ENCODE measurements around the gene ONECUT3. TPM values are rescaled to one million over a fixed set of nuclear protein-coding genes. Genes with fewer than 3 reads are reported as not detected.

Gene ONECUT3
- total RNA-seq, 1 donor from 2014 or later = not detected

GRCh38 chr19:1752009-1752756 is 1.1 kb upstream of the ONECUT3 start:
- H3K4me3 ChIP-seq (ENCODE audit: low read depth, low read length) = no peak overlapping the region
- no peak for TF ChIP-seq CTCF (IDR thresholded peaks at IDR 0.05; ENCODE audit: insufficient read depth, low read length, poor library complexity, severe bottlenecking)
- H3K36me3 ChIP-seq (ENCODE audit: control insufficient read depth, insufficient read depth, low read length) = no peaks in the 10 kb centered on the region
- H3K27me3 ChIP-seq (ENCODE audit: control insufficient read depth, insufficient read depth, low read length) = peaks cover 83% of the 10 kb centered on the region
- DNase-seq (ENCODE audit: low read depth) = no peak

DNA sequence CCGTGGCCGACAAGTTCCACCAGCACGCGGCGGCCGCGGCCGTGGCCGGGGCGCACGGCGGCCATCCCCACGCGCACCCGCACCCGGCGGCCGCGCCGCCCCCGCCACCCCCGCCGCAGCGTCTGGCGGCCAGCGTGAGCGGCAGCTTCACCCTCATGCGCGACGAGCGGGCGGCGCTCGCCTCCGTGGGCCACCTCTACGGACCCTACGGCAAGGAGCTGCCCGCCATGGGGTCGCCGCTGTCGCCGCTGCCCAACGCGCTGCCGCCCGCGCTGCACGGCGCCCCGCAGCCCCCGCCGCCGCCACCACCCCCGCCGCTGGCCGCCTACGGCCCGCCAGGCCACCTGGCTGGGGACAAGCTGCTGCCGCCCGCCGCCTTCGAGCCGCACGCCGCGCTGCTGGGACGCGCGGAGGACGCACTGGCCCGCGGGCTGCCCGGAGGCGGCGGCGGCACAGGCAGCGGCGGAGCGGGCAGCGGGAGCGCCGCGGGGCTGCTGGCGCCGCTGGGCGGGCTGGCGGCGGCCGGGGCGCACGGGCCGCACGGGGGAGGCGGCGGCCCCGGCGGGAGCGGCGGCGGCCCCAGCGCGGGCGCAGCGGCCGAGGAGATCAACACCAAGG is 821 bp downstream of the ONECUT3 start:
- no peak overlapping the region for H3K4me3 ChIP-seq (ENCODE audit: low read depth, low read length)
- H3K27me3 ChIP-seq (ENCODE audit: control insufficient read depth, insufficient read depth, low read length) = peaks cover 87% of the 10 kb centered on the region
- DNase-seq (ENCODE audit: low read depth) = no peak
- no peak for TF ChIP-seq CTCF (IDR thresholded peaks at IDR 0.05; ENCODE audit: insufficient read depth, low read length, poor library complexity, severe bottlenecking)
- H3K36me3 ChIP-seq (ENCODE audit: control insufficient read depth, insufficient read depth, low read length) = no peaks in the 10 kb centered on the region

DNA sequence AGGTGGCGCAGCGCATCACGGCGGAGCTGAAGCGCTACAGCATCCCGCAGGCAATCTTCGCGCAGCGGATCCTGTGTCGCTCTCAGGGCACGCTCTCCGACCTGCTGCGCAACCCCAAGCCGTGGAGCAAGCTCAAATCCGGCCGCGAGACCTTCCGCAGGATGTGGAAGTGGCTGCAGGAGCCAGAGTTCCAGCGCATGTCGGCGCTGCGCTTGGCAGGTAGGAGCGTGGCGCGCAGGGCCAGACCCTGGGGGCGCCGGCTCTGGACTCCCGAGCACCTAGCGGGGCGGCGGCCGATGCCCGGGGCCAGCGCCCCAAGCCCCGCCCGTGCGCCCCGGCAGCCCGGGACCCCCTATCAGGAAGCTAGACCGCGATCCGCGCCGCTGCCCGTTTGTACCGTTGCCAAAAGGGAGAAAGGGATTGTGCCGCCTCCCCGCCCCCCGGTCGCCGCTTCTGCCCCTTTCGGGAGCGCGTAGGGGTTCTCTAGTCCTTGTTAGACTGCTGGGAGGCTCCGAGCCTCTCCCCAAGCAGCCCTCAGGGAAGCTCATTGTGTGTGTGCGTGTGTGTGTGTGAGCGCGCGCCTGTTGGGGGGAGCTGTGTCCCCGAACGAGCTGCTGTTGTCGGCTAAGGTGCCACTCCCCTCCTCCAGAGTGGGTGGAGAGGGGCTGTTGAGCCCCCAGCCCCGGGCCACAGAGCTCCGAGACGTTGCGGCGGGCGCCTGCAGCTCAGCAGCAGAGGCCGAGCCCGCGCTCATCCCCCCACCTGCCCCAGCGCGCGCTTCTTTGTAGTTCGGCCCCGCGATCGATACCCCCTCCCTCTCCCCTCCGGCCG is 1.5 kb downstream of the ONECUT3 start:
- H3K36me3 ChIP-seq (ENCODE audit: control insufficient read depth, insufficient read depth, low read length) = no peaks in the 10 kb centered on the region
- H3K27me3 ChIP-seq (ENCODE audit: control insufficient read depth, insufficient read depth, low read length) = peaks cover 87% of the 10 kb centered on the region
- no peak for TF ChIP-seq CTCF (IDR thresholded peaks at IDR 0.05; ENCODE audit: insufficient read depth, low read length, poor library complexity, severe bottlenecking)
- DNase-seq (ENCODE audit: low read depth) = no peak
- no peak overlapping the region for H3K4me3 ChIP-seq (ENCODE audit: low read depth, low read length)

GRCh38 chr19:1755467-1756171 is 2.3 kb downstream of the ONECUT3 start:
- DNase-seq (ENCODE audit: low read depth) = no peak
- Histone ChIP-seq H3K4me3 (ENCODE audit: low read depth, low read length) (no peak overlapping the region), H3K36me3 (ENCODE audit: control insufficient read depth, insufficient read depth, low read length) (no peaks in the 10 kb centered on the region), H3K27me3 (ENCODE audit: control insufficient read depth, insufficient read depth, low read length) (peaks cover 87% of the 10 kb centered on the region)
- no peak for TF ChIP-seq CTCF (IDR thresholded peaks at IDR 0.05; ENCODE audit: insufficient read depth, low read length, poor library complexity, severe bottlenecking)

DNA sequence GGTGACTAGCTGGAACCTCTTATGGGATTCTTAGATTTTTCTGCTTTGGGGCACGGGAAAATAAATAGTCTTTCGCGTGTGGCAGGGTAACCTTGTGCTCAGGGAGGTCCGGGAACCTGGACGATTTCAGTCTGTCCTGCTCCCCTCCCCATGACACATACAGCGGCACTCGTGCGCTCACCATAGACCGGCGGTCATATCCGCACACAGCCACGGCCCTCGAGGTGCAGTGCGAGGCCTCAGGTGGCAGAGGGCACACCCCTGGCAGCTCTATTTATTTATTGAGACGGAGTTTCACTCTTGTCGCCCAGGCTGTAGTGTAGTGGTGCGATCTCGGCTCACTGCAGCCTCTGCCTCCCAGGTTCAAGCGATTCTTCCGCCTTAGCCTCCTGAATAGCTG is 3.0 kb downstream of the ONECUT3 start:
- TF ChIP-seq CTCF (IDR thresholded peaks at IDR 0.05; ENCODE audit: insufficient read depth, low read length, poor library complexity, severe bottlenecking) = no peak
- Histone ChIP-seq H3K27me3 (ENCODE audit: control insufficient read depth, insufficient read depth, low read length) (peaks cover 86% of the 10 kb centered on the region), H3K4me3 (ENCODE audit: low read depth, low read length) (no peak overlapping the region), H3K36me3 (ENCODE audit: control insufficient read depth, insufficient read depth, low read length) (no peaks in the 10 kb centered on the region)
- no peak for DNase-seq (ENCODE audit: low read depth)
